Measurements from ENCODE around the gene ZBTB7A. TPM values are rescaled to one million over a fixed set of nuclear protein-coding genes. Genes with fewer than 3 reads are reported as not detected.

The ZBTB7A gene
- total RNA-seq, 2 donors from 2014 or later = 30.9 to 31.3 TPM

GRCh38 chr19:4090356-4091220 lies 23.9 kb upstream of the ZBTB7A start:
- Histone ChIP-seq H3K27me3 (no peaks in the 10 kb centered on the region), H3K36me3 (replicated peaks in 1 of 2; ENCODE audit: insufficient read depth in 1 of 2, low read depth in 2 of 2) (peaks cover 0 to 2% of the 10 kb centered on the region in 2 donors), H3K4me3 (no peak overlapping the region), H3K27ac (no peak overlapping the region), H3K4me1 (no peaks in the 10 kb centered on the region), H3K9me3 (no peaks in the 10 kb centered on the region)
- intact Hi-C loops (cut with DNase I) = no loop called here
- DNase-seq (no peak), ATAC-seq (no peak)
- TF ChIP-seq, protein P1, sequence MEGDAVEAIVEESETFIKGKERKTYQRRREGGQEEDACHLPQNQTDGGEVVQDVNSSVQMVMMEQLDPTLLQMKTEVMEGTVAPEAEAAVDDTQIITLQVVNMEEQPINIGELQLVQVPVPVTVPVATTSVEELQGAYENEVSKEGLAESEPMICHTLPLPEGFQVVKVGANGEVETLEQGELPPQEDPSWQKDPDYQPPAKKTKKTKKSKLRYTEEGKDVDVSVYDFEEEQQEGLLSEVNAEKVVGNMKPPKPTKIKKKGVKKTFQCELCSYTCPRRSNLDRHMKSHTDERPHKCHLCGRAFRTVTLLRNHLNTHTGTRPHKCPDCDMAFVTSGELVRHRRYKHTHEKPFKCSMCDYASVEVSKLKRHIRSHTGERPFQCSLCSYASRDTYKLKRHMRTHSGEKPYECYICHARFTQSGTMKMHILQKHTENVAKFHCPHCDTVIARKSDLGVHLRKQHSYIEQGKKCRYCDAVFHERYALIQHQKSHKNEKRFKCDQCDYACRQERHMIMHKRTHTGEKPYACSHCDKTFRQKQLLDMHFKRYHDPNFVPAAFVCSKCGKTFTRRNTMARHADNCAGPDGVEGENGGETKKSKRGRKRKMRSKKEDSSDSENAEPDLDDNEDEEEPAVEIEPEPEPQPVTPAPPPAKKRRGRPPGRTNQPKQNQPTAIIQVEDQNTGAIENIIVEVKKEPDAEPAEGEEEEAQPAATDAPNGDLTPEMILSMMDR (IDR thresholded peaks at IDR 0.05) = no peak
- TF ChIP-seq POLR2A (IDR thresholded peaks at IDR 0.05) = no peak
- WGBS, 2 donors = 86 to 87% methylated on average over 29 to 45 of the region's 52 CpGs

GRCh38 chr19:4089946-4090345 lies 23.2 kb upstream of the ZBTB7A start:
- intact Hi-C loops (cut with DNase I) = no loop called here
- TF ChIP-seq, protein P1 (IDR thresholded peaks at IDR 0.05) = no peak
- TF ChIP-seq POLR2A (IDR thresholded peaks at IDR 0.05) = no peak
- no peak overlapping the region for H3K27ac ChIP-seq
- ATAC-seq (no peak), DNase-seq (no peak)
- 89 to 92% methylated on average over 14 to 20 of the region's 22 CpGs for WGBS, 2 donors
- peaks cover 0 to 2% of the 10 kb centered on the region in 2 donors for H3K36me3 ChIP-seq (replicated peaks in 1 of 2; ENCODE audit: insufficient read depth in 1 of 2, low read depth in 2 of 2)
- H3K4me3 ChIP-seq = no peak overlapping the region
- H3K4me1 ChIP-seq = no peaks in the 10 kb centered on the region
- H3K9me3 ChIP-seq = no peaks in the 10 kb centered on the region
- H3K27me3 ChIP-seq = no peaks in the 10 kb centered on the region

DNA sequence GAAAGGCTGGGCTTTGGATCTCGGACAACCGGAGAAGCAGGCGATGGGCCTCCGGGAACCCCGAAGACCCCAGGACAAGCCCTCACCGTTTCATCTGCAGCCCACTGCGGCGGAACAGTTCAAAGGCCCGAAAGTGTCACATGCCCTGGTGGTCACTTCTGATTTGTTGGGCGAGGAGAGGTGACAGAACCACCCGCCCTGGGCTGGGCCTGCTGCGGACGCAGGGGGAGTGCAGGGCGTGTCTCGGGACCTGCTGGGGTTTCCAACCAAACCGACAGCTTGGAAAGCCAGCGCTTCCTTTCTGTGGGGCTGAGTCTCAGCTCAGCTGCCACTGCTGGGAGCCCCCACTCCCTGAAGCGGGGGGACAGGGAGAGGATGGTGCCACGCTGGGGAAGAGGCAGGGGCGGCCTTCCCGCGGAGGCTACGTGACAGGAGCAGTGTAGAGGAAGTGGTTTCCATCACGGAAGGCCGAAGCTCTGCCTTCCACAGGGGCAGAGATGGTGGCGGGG lies 22.8 kb upstream of the ZBTB7A start:
- WGBS, 2 donors = 74 to 94% methylated on average over 8 to 26 of the region's 26 CpGs

DNA sequence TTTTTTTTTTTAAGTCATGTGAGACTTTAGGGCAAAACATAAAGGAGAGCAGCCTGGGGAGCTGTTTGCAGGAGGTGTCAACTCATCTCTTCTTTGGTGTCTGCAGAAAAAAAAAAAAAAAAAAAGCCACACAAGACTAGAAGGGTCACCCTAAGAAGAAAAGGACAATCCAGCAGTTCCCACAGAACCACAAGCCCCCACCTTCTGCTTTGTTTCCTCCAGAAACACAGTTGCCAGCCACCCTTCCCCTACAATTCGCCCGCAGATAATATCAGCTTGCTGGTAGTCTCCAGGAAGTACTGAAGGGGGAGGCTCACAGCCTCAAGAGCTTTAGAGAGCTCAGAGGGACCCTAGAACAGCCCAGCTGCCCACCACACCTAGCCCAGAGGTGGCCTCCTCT lies 22.3 kb upstream of the ZBTB7A start:
- 73 to 90% methylated on average over 2 of the region's 2 CpGs for WGBS, 2 donors
- no peaks in the 10 kb centered on the region for H3K4me1 ChIP-seq
- H3K27ac ChIP-seq = peak overlapping the region in 1 of 4 donors; percentile 5
- H3K4me3 ChIP-seq = no peak overlapping the region
- intact Hi-C loops (cut with DNase I) = no loop called here
- TF ChIP-seq, protein P1 (IDR thresholded peaks at IDR 0.05) = no peak
- no peak for TF ChIP-seq POLR2A (IDR thresholded peaks at IDR 0.05)
- no peaks in the 10 kb centered on the region for H3K27me3 ChIP-seq
- peaks cover 0 to 2% of the 10 kb centered on the region in 2 donors for H3K36me3 ChIP-seq (replicated peaks in 1 of 2; ENCODE audit: insufficient read depth in 1 of 2, low read depth in 2 of 2)
- no peaks in the 10 kb centered on the region for H3K9me3 ChIP-seq
- ATAC-seq = no peak
- DNase-seq = no peak

More for the DNA sequence above, 22.8 kb upstream of the ZBTB7A start:
- ATAC-seq (no peak), DNase-seq (peak in 1 of 4 donors; percentile 38)
- Histone ChIP-seq H3K27ac (peak overlapping the region in 1 of 4 donors; percentile 5), H3K36me3 (replicated peaks in 1 of 2; ENCODE audit: insufficient read depth in 1 of 2, low read depth in 2 of 2) (peaks cover 0 to 2% of the 10 kb centered on the region in 2 donors), H3K9me3 (no peaks in the 10 kb centered on the region), H3K27me3 (no peaks in the 10 kb centered on the region), H3K4me3 (no peak overlapping the region), H3K4me1 (no peaks in the 10 kb centered on the region)
- TF ChIP-seq, protein P1 (IDR thresholded peaks at IDR 0.05) = no peak
- no peak for TF ChIP-seq POLR2A (IDR thresholded peaks at IDR 0.05)
- intact Hi-C loops (cut with DNase I) = no loop called here
